HepG2 (cell line): ENCODE data around the gene CTU2. TPM values are rescaled to one million over a fixed set of nuclear protein-coding genes. Genes with fewer than 3 reads are reported as not detected.

Source experiments
- ATF4 ChIP-seq, 2 experiments: fragments of 450-650 bp in 1 of 2; sonication (generic) in 1 of 2; formaldehyde crosslinking; IDR thresholded peaks; 2 replicates each; pipeline versions ENCODE4 v1.5.0 to v1.8.0; 2020 to 2022; ENCODE audit warnings: mild to moderate bottlenecking in 1 of 2, missing genetic modification reagents in 1 of 2
- DR1 ChIP-seq: sonication (generic); formaldehyde crosslinking; IDR thresholded peaks from 2 replicates; pipeline ENCODE4 v1.8.0; 2021; ENCODE audit warnings: mild to moderate bottlenecking, missing genetic modification reagents, inconsistent platforms
- FOXA3 ChIP-seq: IDR thresholded peaks from 2 replicates; pipeline ENCODE4 v1.6.1; 2016; ENCODE audit warnings: missing genetic modification reagents, missing compliant biosample characterization
- FOXC1 ChIP-seq: sonication (generic); formaldehyde crosslinking; IDR thresholded peaks from 2 replicates; pipeline ENCODE4 v1.8.0; 2022; ENCODE audit warnings: mild to moderate bottlenecking, missing genetic modification reagents, borderline replicate concordance
- KLF6 ChIP-seq: IDR thresholded peaks from 2 replicates; pipeline ENCODE4 v1.8.0; 2016; ENCODE audit warnings: missing biosample characterization, missing genetic modification reagents
- MAFK ChIP-seq, 2 experiments: IDR thresholded peaks in 1 of 2; conservative IDR thresholded peaks in 1 of 2; 2 replicates each; pipeline ENCODE4 v1.6.1; 2011; ENCODE audit warnings: improper control_type of control experiment in 2 of 2, low read length in 2 of 2
- MBD4 ChIP-seq: IDR thresholded peaks from 2 replicates; pipeline ENCODE4 v1.6.1; 2012; ENCODE audit warnings: low read length, inconsistent platforms, borderline replicate concordance
- MIER2 ChIP-seq: IDR thresholded peaks from 2 replicates; pipeline ENCODE4 v1.6.1; 2016; ENCODE audit warnings: missing biosample characterization, missing genetic modification reagents
- NKX3-1 ChIP-seq: sonication (generic); formaldehyde crosslinking; IDR thresholded peaks from 2 replicates; pipeline ENCODE4 v1.5.0; 2020; ENCODE audit warnings: missing genetic modification reagents
- NR2C2 ChIP-seq: sonication (generic); formaldehyde crosslinking; IDR thresholded peaks from 2 replicates; pipeline ENCODE4 v1.4.0; 2020; ENCODE audit warnings: missing genetic modification reagents, mild to moderate bottlenecking, moderate library complexity, borderline replicate concordance
- PHF20 ChIP-seq: sonication (generic); formaldehyde crosslinking; IDR thresholded peaks from 2 replicates; pipeline ENCODE4 v1.5.0; 2020; ENCODE audit warnings: mild to moderate bottlenecking, missing genetic modification reagents
- RAD51 ChIP-seq: fragments of 450-650 bp; IDR thresholded peaks from 2 replicates; pipeline ENCODE4 v1.6.1; 2016; ENCODE audit warnings: borderline replicate concordance
- RCOR2 ChIP-seq: IDR thresholded peaks from 2 replicates; pipeline ENCODE4 v1.6.1; 2016; ENCODE audit warnings: missing biosample characterization, missing genetic modification reagents
- RELA ChIP-seq: sonication (generic); formaldehyde crosslinking; IDR thresholded peaks from 2 replicates; pipeline ENCODE4 v1.4.0; 2020; ENCODE audit warnings: missing genetic modification reagents
- SMARCC2 ChIP-seq: fragments of 450-650 bp; IDR thresholded peaks from 2 replicates; pipeline ENCODE4 v1.6.1; 2017; ENCODE audit warnings: antibody characterized with exemption, mild to moderate bottlenecking
- STAT5B ChIP-seq: sonication (generic); formaldehyde crosslinking; IDR thresholded peaks from 2 replicates; pipeline ENCODE4 v1.4.0; 2020; ENCODE audit warnings: missing genetic modification reagents
- XRCC5 ChIP-seq: fragments of 200-400 bp; formaldehyde crosslinking; optimal IDR thresholded peaks from 2 replicates; pipeline ENCODE3; 2017; ENCODE audit warnings: mild to moderate bottlenecking, low read length
- ZBTB49 ChIP-seq: sonication (generic); formaldehyde crosslinking; IDR thresholded peaks from 2 replicates; pipeline ENCODE4 v1.4.0; 2020; ENCODE audit warnings: missing genetic modification reagents, borderline replicate concordance
- ZNF34 ChIP-seq: sonication (generic); formaldehyde crosslinking; IDR thresholded peaks from 2 replicates; pipeline ENCODE4 v1.4.0; 2020; ENCODE audit warnings: mild to moderate bottlenecking, missing genetic modification reagents, borderline replicate concordance
- ZNF513 ChIP-seq: sonication (generic); formaldehyde crosslinking; conservative IDR thresholded peaks from 2 replicates; pipeline ENCODE4 v1.5.0; 2020; ENCODE audit warnings: missing genetic modification reagents
- ZNF710 ChIP-seq: sonication (generic); formaldehyde crosslinking; IDR thresholded peaks from 2 replicates; pipeline ENCODE4 v1.5.0; 2020; ENCODE audit warnings: mild to moderate bottlenecking, missing genetic modification reagents, borderline replicate concordance
- ZNF749 ChIP-seq: sonication (generic); formaldehyde crosslinking; IDR thresholded peaks from 2 replicates; pipeline ENCODE4 v1.8.0; 2022; ENCODE audit warnings: mild to moderate bottlenecking, missing genetic modification reagents, moderate library complexity, borderline replicate concordance
- polyA plus RNA-seq, 8 experiments: library from polyadenylated mRNA; depleted of rRNA in 3 of 8; stranded (reverse) in 7 of 8; unstranded in 1 of 8; fragments of >200 nt; fragmentation: Illumina TruSeq in 4 of 8; extraction: Trizol in 4 of 8; gene quantifications; 2 replicates each; pipeline versions ENCODE4 v1.2.1 to v1.2.3, GENCODE V29; 2011 to 2016; ENCODE audit warnings: low read depth in 4 of 8, missing spikeins in 1 of 8, mixed read lengths in 1 of 8; ENCODE audit not compliant: insufficient read depth in 1 of 8
- total RNA-seq, 5 experiments: library from RNA; depleted of rRNA; stranded (reverse); fragments of >200 nt; fragmentation: Illumina TruSeq; extraction: Trizol; gene quantifications; 2 replicates each; pipeline ENCODE4 v1.2.3, GENCODE V29; 2016; ENCODE audit warnings: low read depth in 1 of 5

The CTU2 gene
- total and polyA plus RNA-seq, 2 of the 13 experiments (the other 11 are each of a cell fraction or from before 2014, with no cell fraction given): 13.3 to 21.9 TPM

- TF ChIP-seq NR2C2 (CRISPR knock-in tag) (peak; percentile 82), FOXC1 (CRISPR knock-in tag) (peak; percentile 63; the same call in 1 of the 2 replicates), RAD51 (no peak), MIER2 (CRISPR knock-in tag) (peak; percentile 54; the same call in 1 of the 2 replicates), STAT5B (CRISPR knock-in tag) (peak; percentile 60; the same call in 1 of the 2 replicates), KLF6 (CRISPR knock-in tag) (no peak), ZNF710 (CRISPR knock-in tag) (0 out of 2 replicates have a peak, but pooled peaks have one; percentile 24), MAFK (conservative IDR thresholded peaks at IDR 0.05 in 1 of 2, IDR thresholded peaks at IDR 0.05 in 1 of 2; ENCODE audit: low read length in 2 of 2) (peak in 1 of 2 experiments; percentile 39; a peak in 1 of 4 replicates), MBD4 (no peak), XRCC5 (peak; percentile 81), NKX3-1 (CRISPR knock-in tag) (peak; percentile 39; the same call in 1 of the 2 replicates), ATF4 (CRISPR knock-in tag; IDR thresholded peaks at IDR 0.05) (no peak), SMARCC2 (peak; percentile 73; the same call in 1 of the 2 replicates), ZNF34 (CRISPR knock-in tag) (peak; percentile 96), ZBTB49 (CRISPR knock-in tag) (no peak), PHF20 (CRISPR knock-in tag) (peak; percentile 98), ZNF513 (CRISPR knock-in tag) (peak; percentile 92), RELA (CRISPR knock-in tag) (peak; percentile 82), RCOR2 (no peak), ZNF749 (0 out of 2 replicates have a peak, but pooled peaks have one; percentile 59), FOXA3 (CRISPR knock-in tag) (peak; percentile 71), DR1 (no peak)
Observed at GRCh38 chr16:88706229-88706964, at the start of gene CTU2, which contains the start of gene RNF166 (continued).
